ENCODE measurements around the gene CCDC73. TPM values are rescaled to one million over a fixed set of nuclear protein-coding genes. Genes with fewer than 3 reads are reported as not detected.

Gene CCDC73
- total RNA-seq, 1 experiment from 2014 or later = 0.04 TPM

DNA sequence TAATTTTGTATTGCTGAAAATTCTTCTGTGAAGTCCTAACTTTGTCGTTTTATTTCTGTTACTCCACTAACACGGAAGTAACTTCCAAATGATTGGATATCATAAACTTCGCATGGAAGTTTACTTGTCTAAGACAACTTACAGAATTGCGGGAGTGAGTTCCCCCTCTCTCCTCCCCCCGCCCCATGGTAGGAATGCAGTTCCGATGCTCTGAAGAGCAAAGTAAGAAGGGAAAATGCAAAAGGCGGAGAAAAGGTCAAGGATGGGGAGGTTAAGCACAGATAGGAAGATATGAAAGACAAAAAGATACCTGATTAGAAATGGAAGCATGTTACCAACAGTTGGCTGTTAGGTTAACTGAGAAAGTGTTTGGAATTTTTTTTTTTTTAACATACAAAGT is 209.5 kb downstream of the CCDC73 start:
- H3K27ac ChIP-seq (ENCODE audit: low read length) = no peak overlapping the region
- no peaks in the 10 kb centered on the region for H3K9me3 ChIP-seq (ENCODE audit: low read length)
- DNase-seq (peak; percentile 7), ATAC-seq (no peak)
- peaks cover 64% of the 10 kb centered on the region for H3K79me2 ChIP-seq (ENCODE audit: low read length)
- TF ChIP-seq EZH2 (IDR thresholded peaks at IDR 0.05; ENCODE audit: low read length, unreplicated experiment) = no peak
- peaks cover 42% of the 10 kb centered on the region for H4K20me1 ChIP-seq (ENCODE audit: low read length)
- intact Hi-C loops (cut with micrococcal nuclease) = loop anchor here (2.0 to 5.0 kb wide), 2 partner anchors 78 to 122 kb away; no protein-coding TSS in a partner anchor
- no peak overlapping the region for H2AFZ ChIP-seq (ENCODE audit: low read length)
- ChIA-PET POLR2A (ENCODE audit: unreplicated experiment) (no interaction called here), CTCF (no interaction called here)
- no peaks in the 10 kb centered on the region for H3K9me2 ChIP-seq (replicated peaks; ENCODE audit: low read length)
- H3K4me1 ChIP-seq (ENCODE audit: insufficient read depth, low read length) = peaks cover 39% of the 10 kb centered on the region
- H3F3A ChIP-seq (ENCODE audit: low read length, unreplicated experiment) = no peaks in the 10 kb centered on the region
- H3K36me3 ChIP-seq (ENCODE audit: low read depth, low read length) = peaks cover 30% of the 10 kb centered on the region
- TSS peak; percentile 43 for BruUV-seq (replicated peaks)
- peak overlapping the region; percentile 96 for H3K4me2 ChIP-seq (ENCODE audit: low read length)
- peak overlapping the region; percentile 87 for H3K4me3 ChIP-seq (ENCODE audit: low read length)
- no peaks in the 10 kb centered on the region for H3K27me3 ChIP-seq (ENCODE audit: low read length)
- peak overlapping the region; percentile 100 for H3K9ac ChIP-seq (ENCODE audit: low read length)

DNA sequence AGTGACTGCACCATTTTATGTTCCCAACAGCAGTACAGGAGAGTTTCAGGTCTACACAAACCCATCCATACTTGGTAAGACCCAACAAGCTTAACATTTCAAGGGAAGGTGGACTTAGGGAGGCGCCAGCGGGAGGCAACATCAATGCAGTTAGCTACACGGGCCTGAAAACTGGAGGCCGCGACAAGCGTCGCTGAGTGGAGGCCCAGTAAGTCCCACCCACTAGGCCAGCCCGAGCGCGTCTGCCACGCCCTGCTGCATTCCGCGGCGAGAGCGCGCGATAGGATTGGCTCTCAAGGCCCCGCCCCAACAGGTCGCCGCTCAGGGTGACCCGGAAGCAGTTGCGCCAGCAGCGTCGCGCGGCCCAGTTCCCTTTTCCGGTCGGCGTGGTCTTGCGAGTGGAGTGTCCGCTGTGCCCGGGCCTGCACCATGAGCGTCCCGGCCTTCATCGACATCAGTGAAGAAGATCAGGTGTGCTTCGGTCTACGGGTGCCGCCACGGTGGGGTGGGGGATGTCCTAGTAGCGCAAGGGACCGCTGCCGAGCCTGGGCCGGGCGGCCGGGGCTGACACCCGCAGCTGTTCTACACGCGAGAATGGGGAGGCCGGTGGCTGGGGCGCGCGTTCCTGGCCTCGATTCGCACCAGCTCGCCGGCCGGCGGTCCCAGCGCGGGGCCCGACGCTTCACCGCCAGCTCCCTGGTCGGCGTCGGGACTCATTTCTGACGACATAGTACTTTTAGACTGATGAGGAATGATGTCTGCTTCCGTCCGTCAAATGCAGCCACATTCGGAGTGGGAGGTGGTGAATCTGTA is 210.8 kb downstream of the CCDC73 start, which contains the start of gene EIF3M:
TSS of gene EIF3M (plus strand) at position 373 of the 813 bp plus-strand sequence. CDS start at position 430, 57 bp downstream.
- intact Hi-C loops (cut with micrococcal nuclease) = loop anchor here (2.0 to 5.0 kb wide), 2 partner anchors 76 to 123 kb away; no protein-coding TSS in a partner anchor
- H3K27me3 ChIP-seq (ENCODE audit: low read length) = no peaks in the 10 kb centered on the region
- H3K79me2 ChIP-seq (ENCODE audit: low read length) = peaks cover 51% of the 10 kb centered on the region
- ATAC-seq (peak; percentile 98), DNase-seq (peak; percentile 95)
- H3K9ac ChIP-seq (ENCODE audit: low read length) = peak within 1 kb of the TSS; percentile 100
- no peaks in the 10 kb centered on the region for H3K9me2 ChIP-seq (replicated peaks; ENCODE audit: low read length)
- no peak for TF ChIP-seq EZH2 (IDR thresholded peaks at IDR 0.05; ENCODE audit: low read length, unreplicated experiment)
- no peak for TF ChIP-seq EZH2phosphoT487 (IDR thresholded peaks at IDR 0.05; ENCODE audit: borderline replicate concordance, low read length)
- TF ChIP-seq, protein P1, sequence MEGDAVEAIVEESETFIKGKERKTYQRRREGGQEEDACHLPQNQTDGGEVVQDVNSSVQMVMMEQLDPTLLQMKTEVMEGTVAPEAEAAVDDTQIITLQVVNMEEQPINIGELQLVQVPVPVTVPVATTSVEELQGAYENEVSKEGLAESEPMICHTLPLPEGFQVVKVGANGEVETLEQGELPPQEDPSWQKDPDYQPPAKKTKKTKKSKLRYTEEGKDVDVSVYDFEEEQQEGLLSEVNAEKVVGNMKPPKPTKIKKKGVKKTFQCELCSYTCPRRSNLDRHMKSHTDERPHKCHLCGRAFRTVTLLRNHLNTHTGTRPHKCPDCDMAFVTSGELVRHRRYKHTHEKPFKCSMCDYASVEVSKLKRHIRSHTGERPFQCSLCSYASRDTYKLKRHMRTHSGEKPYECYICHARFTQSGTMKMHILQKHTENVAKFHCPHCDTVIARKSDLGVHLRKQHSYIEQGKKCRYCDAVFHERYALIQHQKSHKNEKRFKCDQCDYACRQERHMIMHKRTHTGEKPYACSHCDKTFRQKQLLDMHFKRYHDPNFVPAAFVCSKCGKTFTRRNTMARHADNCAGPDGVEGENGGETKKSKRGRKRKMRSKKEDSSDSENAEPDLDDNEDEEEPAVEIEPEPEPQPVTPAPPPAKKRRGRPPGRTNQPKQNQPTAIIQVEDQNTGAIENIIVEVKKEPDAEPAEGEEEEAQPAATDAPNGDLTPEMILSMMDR (conservative IDR thresholded peaks at IDR 0.05; ENCODE audit: low read depth, low read length) = no peak
- no peaks in the 10 kb centered on the region for H3K9me3 ChIP-seq (ENCODE audit: low read length)
- H4K20me1 ChIP-seq (ENCODE audit: low read length) = peaks cover 39% of the 10 kb centered on the region
- ChIA-PET POLR2A (ENCODE audit: unreplicated experiment) (interaction anchor here (0.5 to 0.6 kb wide), 3 partner anchors 155 to 1610 kb away, joined by 3 to 4 read pairs (median 3); no protein-coding TSS in a partner anchor), CTCF (no interaction called here)
- H3K36me3 ChIP-seq (ENCODE audit: low read depth, low read length) = peaks cover 19% of the 10 kb centered on the region
- peak within 1 kb of the TSS; percentile 85 for H2AFZ ChIP-seq (ENCODE audit: low read length)
- H3K27ac ChIP-seq (ENCODE audit: low read length) = peak within 1 kb of the TSS; percentile 65
- H3F3A ChIP-seq (ENCODE audit: low read length, unreplicated experiment) = no peaks in the 10 kb centered on the region
- H3K4me1 ChIP-seq (ENCODE audit: insufficient read depth, low read length) = peaks cover 39% of the 10 kb centered on the region
- H3K4me2 ChIP-seq (ENCODE audit: low read length) = peak within 1 kb of the TSS; percentile 96
- peak within 1 kb of the TSS; percentile 87 for H3K4me3 ChIP-seq (ENCODE audit: low read length)
- BruUV-seq (replicated peaks) = no TSS peak

DNA sequence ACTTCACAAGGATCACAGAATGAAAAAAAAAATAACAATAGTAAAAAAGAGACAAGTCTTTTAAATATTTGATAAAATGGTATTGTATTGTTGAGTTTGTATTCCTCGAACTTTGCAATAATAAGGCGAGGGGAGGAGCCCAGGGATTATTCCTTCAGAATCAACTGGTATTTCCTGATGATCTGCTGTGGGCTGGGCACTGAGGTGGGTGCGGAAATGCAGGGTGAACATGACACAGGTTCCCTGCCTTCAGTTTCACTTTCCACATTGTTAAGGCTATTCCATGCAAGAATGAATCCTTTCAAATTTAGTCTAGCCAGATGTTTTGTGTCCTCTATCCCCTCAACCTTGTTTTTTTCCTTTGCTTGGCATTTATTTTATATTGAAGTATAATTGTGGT is 212.9 kb downstream of the CCDC73 start:
- Histone ChIP-seq H3K4me3 (ENCODE audit: low read length) (no peak overlapping the region), H3K9me3 (ENCODE audit: low read length) (no peaks in the 10 kb centered on the region), H3K9me2 (replicated peaks; ENCODE audit: low read length) (no peaks in the 10 kb centered on the region), H4K20me1 (ENCODE audit: low read length) (peaks cover 21% of the 10 kb centered on the region), H3K27me3 (ENCODE audit: low read length) (no peaks in the 10 kb centered on the region), H3K9ac (ENCODE audit: low read length) (no peak overlapping the region), H3K4me2 (ENCODE audit: low read length) (peak overlapping the region; percentile 31), H3K36me3 (ENCODE audit: low read depth, low read length) (0 out of 2 replicates have a peak, but pooled peaks cover 6% of the 10 kb centered on the region), H3K4me1 (ENCODE audit: insufficient read depth, low read length) (peaks cover 35% of the 10 kb centered on the region), H3K79me2 (ENCODE audit: low read length) (peaks cover 30% of the 10 kb centered on the region), H3F3A (ENCODE audit: low read length, unreplicated experiment) (no peaks in the 10 kb centered on the region), H2AFZ (ENCODE audit: low read length) (peak overlapping the region; percentile 28), H3K27ac (ENCODE audit: low read length) (peak overlapping the region; percentile 32)
- ChIA-PET CTCF (no interaction called here), POLR2A (ENCODE audit: unreplicated experiment) (no interaction called here)
- ATAC-seq (no peak), DNase-seq (peak; percentile 43)
- intact Hi-C loops (cut with micrococcal nuclease) = loop anchor here (5.0 kb wide), 1 partner anchor 74 kb away; no protein-coding TSS in a partner anchor
- TF ChIP-seq EZH2phosphoT487 (IDR thresholded peaks at IDR 0.05; ENCODE audit: borderline replicate concordance, low read length) (no peak), EZH2 (IDR thresholded peaks at IDR 0.05; ENCODE audit: low read length, unreplicated experiment) (no peak)
- TF ChIP-seq, protein P1 (conservative IDR thresholded peaks at IDR 0.05; ENCODE audit: low read depth, low read length) = no peak
- no TSS peak for BruUV-seq (replicated peaks)
